Activated CD4-positive, alpha-beta memory T cell treated with anti-CD3 and anti-CD28 coated beads for 36 hours (primary cell): Measurements from ENCODE around the gene RPRD1B. TPM values are rescaled to one million over a fixed set of nuclear protein-coding genes. Genes with fewer than 3 reads are reported as not detected.

Experiments
- CTCF ChIA-PET: fragments of 350-600 bp; sonication (Branson Sonifier 250); formaldehyde crosslinking; loops from one replicate; lab custom pipeline; 2021; ENCODE audit warnings: antibody characterized with exemption, inconsistent platforms; lab: Charles Lee
- POLR2A ChIA-PET: fragments of 350-600 bp; sonication (Branson Sonifier 250); formaldehyde crosslinking; loops from one replicate; lab custom pipeline; 2021; ENCODE audit warnings: antibody characterized with exemption; lab: Charles Lee
- DNase-seq: peaks from one replicate; pipeline ENCODE4 v3.0.0-alpha.2; 2020
- H3K27ac Mint-ChIP-seq: one replicate; pipeline ENCODE4 v1.8.0; 2021; ENCODE audit warnings: mixed read lengths
- H3K27me3 Mint-ChIP-seq: one replicate; pipeline ENCODE4 v1.8.0; 2021; ENCODE audit warnings: mixed read lengths
- H3K36me3 Mint-ChIP-seq: one replicate; pipeline ENCODE4 v1.8.0; 2021; ENCODE audit warnings: mixed read lengths
- H3K4me1 Mint-ChIP-seq: one replicate; pipeline ENCODE4 v1.8.0; 2021; ENCODE audit warnings: low read depth, mixed read lengths
- H3K4me3 Mint-ChIP-seq: one replicate; pipeline ENCODE4 v1.8.0; 2021; ENCODE audit warnings: mild to moderate bottlenecking, mixed read lengths
- H3K9me3 Mint-ChIP-seq: one replicate; pipeline ENCODE4 v1.8.0; 2021; ENCODE audit warnings: mixed read lengths
- intact Hi-C: fragments of 100-400 bp; cut with micrococcal nuclease; formaldehyde crosslinking; loops from one replicate; pipeline ENCODE4 v1.15.1; 2023
- total RNA-seq, 2 experiments: library from RNA; stranded (reverse); gene quantifications; one replicate each; pipeline ENCODE4 v1.2.3, GENCODE V29; 2021

RPRD1B gene
- total RNA-seq, 2 experiments from 2014 or later: 26.2 to 28.9 TPM

- intact Hi-C loops: loop anchor here (2.0 kb wide), 1 partner anchor 44 kb away; no protein-coding TSS in a partner anchor
- DNase-seq: no peak
- Mint-ChIP-seq H3K9me3 (no peaks in the 10 kb centered on the region), H3K27me3 (no peaks in the 10 kb centered on the region), H3K4me1 (peaks cover 42% of the 10 kb centered on the region), H3K4me3 (no peak overlapping the region), H3K27ac (no peak overlapping the region), H3K36me3 (peaks cover 31% of the 10 kb centered on the region)
- ChIA-PET POLR2A (interaction anchor here (0.5 to 2.3 kb wide), 2 partner anchors 12 to 356 kb away, joined by 3 to 17 read pairs; partner anchors contain the start of genes RPRD1B and TTI1), CTCF (interaction anchor here (1.0 to 2.8 kb wide), 4 partner anchors 10 to 52 kb away, joined by 3 to 12 read pairs (median 7); no protein-coding TSS in a partner anchor)
These were observed 11.1 kb downstream of the RPRD1B start for GRCh38 chr20:38044685-38045084.

GRCh38 chr20:38046572-38046971 is 13.0 kb downstream of the RPRD1B start:
- POLR2A ChIA-PET: interaction anchor here (1.5 kb wide), 1 partner anchor 13 kb away, joined by 8 read pairs; the partner anchor contains the start of genes RPRD1B and TTI1
- DNase-seq: no peak
- Mint-ChIP-seq H3K4me1 (peaks cover 53% of the 10 kb centered on the region), H3K27me3 (no peaks in the 10 kb centered on the region), H3K9me3 (no peaks in the 10 kb centered on the region), H3K27ac (no peak overlapping the region), H3K4me3 (no peak overlapping the region), H3K36me3 (peaks cover 27% of the 10 kb centered on the region)
- CTCF ChIA-PET: interaction anchor here (1.1 to 2.8 kb wide), 3 partner anchors 11 to 27 kb away, joined by 3 to 12 read pairs (median 7); partner anchors contain the start of genes RPRD1B and TTI1
- intact Hi-C loops: no loop called here

- peak; percentile 30 for DNase-seq
- Mint-ChIP-seq H3K9me3 (no peaks in the 10 kb centered on the region), H3K36me3 (peaks cover 12% of the 10 kb centered on the region), H3K4me1 (peaks cover 51% of the 10 kb centered on the region), H3K4me3 (no peak overlapping the region), H3K27ac (no peak overlapping the region), H3K27me3 (no peaks in the 10 kb centered on the region)
- intact Hi-C loops: loop anchor here (10.0 kb wide), 1 partner anchor 125 kb away; no protein-coding TSS in a partner anchor
- POLR2A ChIA-PET: interaction anchor here (1.0 to 1.1 kb wide), 2 partner anchors 12 to 44 kb away, joined by 3 to 5 read pairs; no protein-coding TSS in a partner anchor
- CTCF ChIA-PET: interaction anchor here (1.0 kb wide), 1 partner anchor 8 kb away, joined by 3 read pairs; no protein-coding TSS in a partner anchor
These were observed 16.3 kb downstream of the RPRD1B start for GRCh38 chr20:38049800-38050199.

GRCh38 chr20:38050686-38051085 is 17.1 kb downstream of the RPRD1B start:
- POLR2A ChIA-PET: interaction anchor here (1.1 to 1.9 kb wide), 3 partner anchors 13 to 51 kb away, joined by 3 to 8 read pairs (median 5); partner anchors contain the start of genes RPRD1B and TTI1
- intact Hi-C loops: loop anchor here (10.0 kb wide), 1 partner anchor 126 kb away; no protein-coding TSS in a partner anchor
- CTCF ChIA-PET: interaction anchor here (1.3 to 2.2 kb wide), 2 partner anchors 22 to 171 kb away, joined by 7 to 11 read pairs; no protein-coding TSS in a partner anchor
- Mint-ChIP-seq H3K27me3 (no peaks in the 10 kb centered on the region), H3K4me3 (no peak overlapping the region), H3K4me1 (peaks cover 53% of the 10 kb centered on the region), H3K36me3 (peaks cover 12% of the 10 kb centered on the region), H3K27ac (peak overlapping the region; percentile 26), H3K9me3 (no peaks in the 10 kb centered on the region)
- DNase-seq: no peak

GRCh38 chr20:38052870-38053269 is 19.3 kb downstream of the RPRD1B start:
- Mint-ChIP-seq H3K4me3 (no peak overlapping the region), H3K27ac (no peak overlapping the region), H3K9me3 (no peaks in the 10 kb centered on the region), H3K36me3 (peaks cover 11% of the 10 kb centered on the region), H3K4me1 (peaks cover 52% of the 10 kb centered on the region), H3K27me3 (no peaks in the 10 kb centered on the region)
- ChIA-PET POLR2A (interaction anchor here (0.8 to 1.2 kb wide), 2 partner anchors 9 to 20 kb away, joined by 4 read pairs; partner anchors contain the start of genes RPRD1B and TTI1), CTCF (interaction anchor here (0.6 to 3.3 kb wide), 4 partner anchors 8 to 169 kb away, joined by 3 to 19 read pairs (median 4); no protein-coding TSS in a partner anchor)
- intact Hi-C loops: loop anchor here (10.0 kb wide), 1 partner anchor 128 kb away; no protein-coding TSS in a partner anchor
- DNase-seq: no peak

- Mint-ChIP-seq H3K4me3 (no peak overlapping the region), H3K9me3 (no peaks in the 10 kb centered on the region), H3K36me3 (peaks cover 20% of the 10 kb centered on the region), H3K27ac (no peak overlapping the region), H3K27me3 (no peaks in the 10 kb centered on the region), H3K4me1 (peaks cover 50% of the 10 kb centered on the region)
- ChIA-PET POLR2A (interaction anchor here (0.5 kb wide), 1 partner anchor 766 kb away, joined by 4 read pairs; no protein-coding TSS in a partner anchor), CTCF (interaction anchor here (0.6 to 3.3 kb wide), 2 partner anchors 167 to 1202 kb away, joined by 3 to 19 read pairs; no protein-coding TSS in a partner anchor)
- no peak for DNase-seq
- intact Hi-C loops: loop anchor here (10.0 kb wide), 1 partner anchor 130 kb away; no protein-coding TSS in a partner anchor
These were observed 21.1 kb downstream of the RPRD1B start for GRCh38 chr20:38054647-38055046.

- H3K4me1 Mint-ChIP-seq: peaks cover 45% of the 10 kb centered on the region
- H3K27ac Mint-ChIP-seq: no peak overlapping the region
- H3K4me3 Mint-ChIP-seq: no peak overlapping the region
- CTCF ChIA-PET: interaction anchor here (0.6 to 3.3 kb wide), 2 partner anchors 166 to 832 kb away, joined by 3 to 19 read pairs; no protein-coding TSS in a partner anchor
- intact Hi-C loops: loop anchor here (10.0 kb wide), 1 partner anchor 130 kb away; no protein-coding TSS in a partner anchor
- H3K9me3 Mint-ChIP-seq: no peaks in the 10 kb centered on the region
- H3K27me3 Mint-ChIP-seq: no peaks in the 10 kb centered on the region
- POLR2A ChIA-PET: interaction anchor here (0.5 kb wide), 1 partner anchor 766 kb away, joined by 4 read pairs; no protein-coding TSS in a partner anchor
- DNase-seq: no peak
- peaks cover 24% of the 10 kb centered on the region for H3K36me3 Mint-ChIP-seq
These were observed 21.7 kb downstream of the RPRD1B start for GRCh38 chr20:38055294-38055693.

- Mint-ChIP-seq H3K27ac (no peak overlapping the region), H3K36me3 (peaks cover 27% of the 10 kb centered on the region), H3K4me3 (no peak overlapping the region), H3K4me1 (peaks cover 44% of the 10 kb centered on the region), H3K9me3 (no peaks in the 10 kb centered on the region), H3K27me3 (no peaks in the 10 kb centered on the region)
- POLR2A ChIA-PET: no interaction called here
- DNase-seq: no peak
- intact Hi-C loops: loop anchor here (10.0 kb wide), 1 partner anchor 131 kb away; no protein-coding TSS in a partner anchor
- CTCF ChIA-PET: interaction anchor here (4.1 kb wide), 1 partner anchor 166 kb away, joined by 42 read pairs; no protein-coding TSS in a partner anchor
These were observed 22.3 kb downstream of the RPRD1B start for GRCh38 chr20:38055848-38056247.

GRCh38 chr20:38057351-38057972 is 23.9 kb downstream of the RPRD1B start:
- Mint-ChIP-seq H3K4me1 (peaks cover 37% of the 10 kb centered on the region), H3K4me3 (no peak overlapping the region), H3K36me3 (peaks cover 26% of the 10 kb centered on the region), H3K9me3 (no peaks in the 10 kb centered on the region), H3K27ac (peak overlapping the region; percentile 68), H3K27me3 (no peaks in the 10 kb centered on the region)
- ChIA-PET CTCF (interaction anchor here (0.5 to 4.1 kb wide), 31 partner anchors 8 to 323 kb away, joined by 3 to 42 read pairs (median 5); partner anchors contain the start of genes RPRD1B, TGM2 and TTI1), POLR2A (interaction anchor here (1.7 to 1.9 kb wide), 2 partner anchors 16 to 24 kb away, joined by 4 to 7 read pairs; partner anchors contain the start of genes RPRD1B and TTI1)
- DNase-seq: peak; percentile 78
- intact Hi-C loops: loop anchor here (1.0 to 10.0 kb wide), 3 partner anchors 108 to 164 kb away; partner anchors contain the start of gene TGM2

- peaks cover 29% of the 10 kb centered on the region for H3K36me3 Mint-ChIP-seq
- ChIA-PET CTCF (interaction anchor here (2.6 to 4.1 kb wide), 3 partner anchors 14 to 162 kb away, joined by 14 to 42 read pairs (median 20); no protein-coding TSS in a partner anchor), POLR2A (no interaction called here)
- no peak for DNase-seq
- no peaks in the 10 kb centered on the region for H3K27me3 Mint-ChIP-seq
- H3K4me1 Mint-ChIP-seq: peaks cover 27% of the 10 kb centered on the region
- H3K4me3 Mint-ChIP-seq: no peak overlapping the region
- H3K27ac Mint-ChIP-seq: no peak overlapping the region
- intact Hi-C loops: loop anchor here (10.0 kb wide), 1 partner anchor 135 kb away; no protein-coding TSS in a partner anchor
- H3K9me3 Mint-ChIP-seq: no peaks in the 10 kb centered on the region
These were observed 26.3 kb downstream of the RPRD1B start for GRCh38 chr20:38059832-38060231.

- POLR2A ChIA-PET: no interaction called here
- H3K4me3 Mint-ChIP-seq: no peak overlapping the region
- H3K27ac Mint-ChIP-seq: no peak overlapping the region
- CTCF ChIA-PET: interaction anchor here (3.3 to 3.4 kb wide), 2 partner anchors 13 to 162 kb away, joined by 20 to 23 read pairs; no protein-coding TSS in a partner anchor
- peaks cover 22% of the 10 kb centered on the region for H3K4me1 Mint-ChIP-seq
- DNase-seq: no peak
- peaks cover 29% of the 10 kb centered on the region for H3K36me3 Mint-ChIP-seq
- no peaks in the 10 kb centered on the region for H3K9me3 Mint-ChIP-seq
- no peaks in the 10 kb centered on the region for H3K27me3 Mint-ChIP-seq
- intact Hi-C loops: no loop called here
These were observed 27.0 kb downstream of the RPRD1B start for GRCh38 chr20:38060536-38060935.
